Peyer's patch (tissue), 4 donors: ENCODE results near the gene PLXNA2.

Experiments
- CTCF ChIP-seq, 6 experiments: fragments of 450-650 bp in 4 of 6; fragments of 200-600 bp in 2 of 6; sonication (generic) in 1 of 6; IDR thresholded peaks; one replicate each; pipeline ENCODE4 v1.5.1; 2017 to 2019; ENCODE audit warnings: antibody characterized with exemption in 6 of 6, mild to moderate bottlenecking in 3 of 6, moderate library complexity in 1 of 6
- POLR2A ChIP-seq, 2 donors: fragments of 450-650 bp; IDR thresholded peaks; one replicate each; pipeline ENCODE4 v1.5.1; 2017; ENCODE audit warnings: antibody characterized with exemption in 2 of 2, mild to moderate bottlenecking in 2 of 2, moderate library complexity in 2 of 2

DNA sequence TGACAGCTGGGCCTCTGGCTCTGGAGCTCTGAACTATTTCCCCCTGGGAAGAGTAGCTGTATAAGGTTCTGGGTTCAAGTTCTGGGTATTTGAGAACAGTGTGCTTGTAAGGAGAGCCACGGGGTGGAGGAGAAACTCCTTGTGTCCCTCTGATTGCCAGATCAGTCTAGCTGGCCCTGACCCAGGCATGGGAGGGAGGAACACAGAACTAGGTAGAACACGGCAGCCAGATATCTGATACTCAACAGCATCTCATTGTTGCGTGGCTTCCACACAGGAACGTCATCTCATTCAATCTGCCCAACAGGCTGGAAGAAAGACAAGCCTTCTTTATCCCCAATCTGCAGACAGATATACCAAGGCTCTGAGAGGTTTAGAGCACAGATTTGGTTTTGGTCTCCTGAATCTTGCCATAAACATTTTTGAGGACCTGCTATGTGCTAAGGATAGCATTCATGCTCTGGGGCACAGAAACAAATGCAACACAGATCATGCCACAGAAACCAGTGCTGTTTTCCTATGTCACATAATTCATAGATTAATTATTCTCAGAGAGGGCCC, 83.8 kb downstream of the PLXNA2 start:
- TF ChIP-seq CTCF (IDR thresholded peaks at IDR 0.05) (no peak), POLR2A (IDR thresholded peaks at IDR 0.05) (no peak)
